Endodermal cell (in vitro differentiated cells): ENCODE measurements around the gene WDR35. TPM values are rescaled to one million over a fixed set of nuclear protein-coding genes. Genes with fewer than 3 reads are reported as not detected.

Experiments
- DNase-seq: peaks from one replicate; pipeline ENCODE4 v3.0.0-alpha.2; 2017
- H3K27ac ChIP-seq: 2 replicates; pipeline ENCODE4 v1.5.1; 2013; ENCODE audit warnings: mild to moderate bottlenecking, low read depth, low read length, moderate library complexity
- H3K27me3 ChIP-seq: 2 replicates; pipeline ENCODE4 v1.6.1; 2013; ENCODE audit warnings: mild to moderate bottlenecking, low read length, moderate library complexity; ENCODE audit not compliant: insufficient read depth, control insufficient read depth, poor library complexity, severe bottlenecking
- H3K36me3 ChIP-seq: 2 replicates; pipeline ENCODE4 v1.7.0; 2013; ENCODE audit warnings: mild to moderate bottlenecking, low read length, moderate library complexity; ENCODE audit not compliant: control insufficient read depth, insufficient read depth
- H3K4me1 ChIP-seq: one replicate; pipeline ENCODE4 v1.7.0; 2013; ENCODE audit warnings: low read length; ENCODE audit not compliant: control insufficient read depth, insufficient read depth
- H3K4me3 ChIP-seq: 2 replicates; pipeline ENCODE4 v1.5.1; 2013; ENCODE audit warnings: mild to moderate bottlenecking, low read length, moderate library complexity
- H3K9ac ChIP-seq: 2 replicates; pipeline ENCODE4 v1.6.1; 2013; ENCODE audit warnings: mild to moderate bottlenecking, low read length, moderate library complexity; ENCODE audit not compliant: poor library complexity, severe bottlenecking; ENCODE audit errors: extremely low read depth
- H3K9me3 ChIP-seq: 2 replicates; pipeline ENCODE4 v1.6.1; 2013; ENCODE audit warnings: mild to moderate bottlenecking, low read length, moderate library complexity; ENCODE audit not compliant: control insufficient read depth
- H3K27ac Mint-ChIP-seq: 2 replicates; pipeline ENCODE4 v1.8.0; 2020; ENCODE audit warnings: mixed read lengths
- H3K27me3 Mint-ChIP-seq: 2 replicates; pipeline ENCODE4 v1.8.0; 2021; ENCODE audit warnings: mild to moderate bottlenecking, mixed read lengths; ENCODE audit not compliant: insufficient read depth
- H3K36me3 Mint-ChIP-seq: 2 replicates; pipeline ENCODE4 v1.8.0; 2020; ENCODE audit warnings: low read depth, mixed read lengths
- H3K4me1 Mint-ChIP-seq: 2 replicates; pipeline ENCODE4 v1.8.0; 2020; ENCODE audit warnings: mixed read lengths
- H3K4me3 Mint-ChIP-seq: 2 replicates; pipeline ENCODE4 v1.8.0; 2020; ENCODE audit warnings: mild to moderate bottlenecking, moderate library complexity, mixed read lengths
- H3K9me3 Mint-ChIP-seq: 2 replicates; pipeline ENCODE4 v1.8.0; 2020; ENCODE audit warnings: mild to moderate bottlenecking, mixed read lengths
- WGBS, 2 experiments: methylation state at CpG; one replicate each; pipeline versions ENCODE4 v1.1.5 to v1.1.7; 2013; ENCODE audit warnings: missing lambda C conversion rate in 2 of 2, mixed read lengths in 1 of 2; ENCODE audit not compliant: insufficient coverage in 1 of 2, insufficient read length in 1 of 2; 5-methylcytosine and 5-hydroxymethylcytosine counted together
- total RNA-seq, 2 donors: library from RNA; stranded (reverse); fragmentation: NEBNext Ultra II Directional in 1 of 2; extraction: Animal tissue kit (Norgen Biotek cat#: 25700) in 1 of 2; gene quantifications; 2 replicates in 1 of 2; 3 replicates in 1 of 2; pipeline ENCODE4 v1.2.1, GENCODE V29; 2021
- TF ChIP-seq, protein P1 (sequence below): fragments of 200-600 bp; sonication (generic); conservative IDR thresholded peaks from 2 replicates; pipeline ENCODE4 v1.5.0; 2021; ENCODE audit warnings: antibody characterized with exemption, mild to moderate bottlenecking

WDR35 gene
- total RNA-seq, 2 donors from 2014 or later = 11.3 to 13.5 TPM

DNA sequence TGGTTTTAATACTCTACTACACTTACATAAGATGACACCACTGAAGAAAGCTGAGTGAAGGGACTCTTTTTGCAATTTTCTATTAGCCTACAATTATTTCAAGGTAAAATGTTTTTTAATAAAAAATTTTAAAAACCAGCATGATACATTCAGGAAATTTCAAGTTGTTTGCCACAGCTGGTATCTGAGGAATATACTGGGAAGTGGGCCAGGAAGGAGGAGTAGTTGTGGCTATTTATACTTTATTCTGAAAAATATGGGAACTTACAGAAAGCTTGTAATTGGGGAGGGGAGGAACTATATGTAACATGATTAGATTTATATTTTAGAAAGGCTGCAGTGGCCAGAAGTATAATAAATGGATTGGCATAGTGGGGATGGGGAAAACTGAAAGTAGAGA, 40.8 kb downstream of the WDR35 start:
- TF ChIP-seq, protein P1, sequence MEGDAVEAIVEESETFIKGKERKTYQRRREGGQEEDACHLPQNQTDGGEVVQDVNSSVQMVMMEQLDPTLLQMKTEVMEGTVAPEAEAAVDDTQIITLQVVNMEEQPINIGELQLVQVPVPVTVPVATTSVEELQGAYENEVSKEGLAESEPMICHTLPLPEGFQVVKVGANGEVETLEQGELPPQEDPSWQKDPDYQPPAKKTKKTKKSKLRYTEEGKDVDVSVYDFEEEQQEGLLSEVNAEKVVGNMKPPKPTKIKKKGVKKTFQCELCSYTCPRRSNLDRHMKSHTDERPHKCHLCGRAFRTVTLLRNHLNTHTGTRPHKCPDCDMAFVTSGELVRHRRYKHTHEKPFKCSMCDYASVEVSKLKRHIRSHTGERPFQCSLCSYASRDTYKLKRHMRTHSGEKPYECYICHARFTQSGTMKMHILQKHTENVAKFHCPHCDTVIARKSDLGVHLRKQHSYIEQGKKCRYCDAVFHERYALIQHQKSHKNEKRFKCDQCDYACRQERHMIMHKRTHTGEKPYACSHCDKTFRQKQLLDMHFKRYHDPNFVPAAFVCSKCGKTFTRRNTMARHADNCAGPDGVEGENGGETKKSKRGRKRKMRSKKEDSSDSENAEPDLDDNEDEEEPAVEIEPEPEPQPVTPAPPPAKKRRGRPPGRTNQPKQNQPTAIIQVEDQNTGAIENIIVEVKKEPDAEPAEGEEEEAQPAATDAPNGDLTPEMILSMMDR = no peak
- H3K4me3 ChIP-seq = no peak overlapping the region
- peaks cover 3% of the 10 kb centered on the region for H3K4me1 ChIP-seq
- H3K36me3 ChIP-seq = no peaks in the 10 kb centered on the region
- Mint-ChIP-seq H3K4me1 (peaks cover 7% of the 10 kb centered on the region), H3K4me3 (no peak overlapping the region), H3K9me3 (no peaks in the 10 kb centered on the region), H3K27me3 (no peaks in the 10 kb centered on the region), H3K27ac (no peak overlapping the region), H3K36me3 (peaks cover 16% of the 10 kb centered on the region)
- no peaks in the 10 kb centered on the region for H3K9me3 ChIP-seq
- H3K27me3 ChIP-seq = no peaks in the 10 kb centered on the region
- no peak for DNase-seq
- H3K9ac ChIP-seq = no peak overlapping the region
- no peak overlapping the region for H3K27ac ChIP-seq

DNA sequence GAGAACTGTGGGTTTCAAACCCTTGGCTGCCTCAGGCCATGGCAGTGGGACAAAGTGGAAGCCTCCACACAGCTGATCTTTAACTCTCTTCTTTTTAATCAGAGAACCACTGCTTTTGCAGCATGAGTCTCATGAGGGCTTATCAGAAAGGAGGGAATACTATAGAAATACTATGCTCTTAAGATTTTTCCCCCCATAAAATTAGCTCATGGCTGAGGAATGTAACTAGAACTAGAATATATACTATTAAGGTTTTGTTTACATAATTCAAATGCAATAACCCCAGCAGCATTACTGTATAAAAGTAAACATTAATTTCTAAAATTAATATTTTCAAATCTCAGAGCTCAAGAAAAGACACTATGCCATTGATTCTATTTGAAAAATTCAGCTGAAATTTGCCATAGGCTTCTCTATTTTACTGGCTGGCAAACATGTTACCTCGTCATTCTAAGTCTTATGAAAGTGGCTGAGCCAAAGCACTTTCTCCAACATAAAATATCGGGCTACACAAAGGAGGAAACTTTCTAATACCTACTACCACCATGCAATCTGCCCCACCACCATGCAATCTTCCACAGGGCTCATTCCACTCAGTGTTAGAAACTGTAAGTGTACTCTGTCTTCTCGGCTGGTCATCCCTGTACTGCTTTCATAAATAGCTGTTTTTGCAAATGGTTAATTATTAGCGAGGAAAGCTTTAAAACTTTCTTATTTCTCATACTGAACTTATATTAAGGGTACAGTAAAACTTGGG, 42.5 kb downstream of the WDR35 start:
- H3K4me1 ChIP-seq = peaks cover 7% of the 10 kb centered on the region
- TF ChIP-seq, protein P1 = no peak
- H3K27ac ChIP-seq = no peak overlapping the region
- DNase-seq = no peak
- Mint-ChIP-seq H3K4me1 (peaks cover 18% of the 10 kb centered on the region), H3K36me3 (peaks cover 9% of the 10 kb centered on the region), H3K27ac (no peak overlapping the region), H3K9me3 (no peaks in the 10 kb centered on the region), H3K4me3 (no peak overlapping the region), H3K27me3 (no peaks in the 10 kb centered on the region)
- H3K9me3 ChIP-seq = no peaks in the 10 kb centered on the region
- H3K4me3 ChIP-seq = no peak overlapping the region
- H3K9ac ChIP-seq = no peak overlapping the region
- H3K36me3 ChIP-seq = no peaks in the 10 kb centered on the region
- WGBS, 2 experiments = 92 to 100% methylated on average over 2 to 4 of the region's 4 CpGs
- no peaks in the 10 kb centered on the region for H3K27me3 ChIP-seq

DNA sequence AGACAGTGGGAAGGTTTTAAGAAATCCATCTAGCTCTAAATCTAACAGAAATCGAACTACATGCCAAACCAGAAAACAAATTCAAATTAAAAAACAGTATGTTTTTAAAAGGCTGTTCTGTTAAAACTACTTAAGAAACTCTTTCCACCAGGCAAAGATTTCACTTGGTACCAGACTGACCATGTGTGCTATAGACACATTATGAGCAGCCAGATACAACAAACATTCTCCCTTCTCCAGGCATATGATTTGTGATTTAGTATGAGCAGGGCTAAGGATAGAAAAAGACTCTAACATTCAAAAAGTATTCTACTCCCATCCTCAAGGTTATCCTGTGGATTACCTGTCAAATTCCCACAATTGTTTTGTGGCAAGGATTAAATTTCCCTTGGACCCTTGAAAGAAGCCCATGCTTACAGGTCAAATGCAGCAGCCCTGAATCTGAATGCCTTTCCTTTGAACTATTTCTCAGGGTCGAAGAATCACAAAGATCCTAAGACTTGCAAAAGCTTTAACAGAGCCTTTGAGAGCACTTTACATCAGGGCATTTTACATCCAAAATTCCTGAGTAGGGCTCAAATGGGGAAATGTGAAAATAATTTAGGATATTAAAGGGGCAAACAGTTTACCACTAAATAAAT, 45.6 kb downstream of the WDR35 start:
- no peaks in the 10 kb centered on the region for H3K9me3 ChIP-seq
- peak; percentile 53 for DNase-seq
- 0 to 47% methylated on average over 1 to 2 of the region's 2 CpGs for WGBS, 2 experiments
- Mint-ChIP-seq H3K27me3 (no peaks in the 10 kb centered on the region), H3K9me3 (no peaks in the 10 kb centered on the region), H3K27ac (no peak overlapping the region), H3K36me3 (peaks cover 5% of the 10 kb centered on the region), H3K4me1 (peaks cover 20% of the 10 kb centered on the region), H3K4me3 (no peak overlapping the region)
- no peak overlapping the region for H3K9ac ChIP-seq
- TF ChIP-seq, protein P1 = no peak
- H3K4me1 ChIP-seq = peaks cover 7% of the 10 kb centered on the region
- H3K36me3 ChIP-seq = no peaks in the 10 kb centered on the region
- no peak overlapping the region for H3K4me3 ChIP-seq
- no peaks in the 10 kb centered on the region for H3K27me3 ChIP-seq
- no peak overlapping the region for H3K27ac ChIP-seq
